Uterus (tissue), 2 donors: ENCODE data around the gene UNC5CL.

Experiments
- CTCF ChIP-seq, 4 experiments: fragments of 200-600 bp in 2 of 4; fragments of 450-650 bp in 2 of 4; sonication (generic) in 2 of 4; IDR thresholded peaks; one replicate each; pipeline ENCODE4 v1.5.1; 2016 to 2019; ENCODE audit warnings: antibody characterized with exemption in 4 of 4, mild to moderate bottlenecking in 2 of 4, moderate library complexity in 1 of 4
- POLR2A ChIP-seq, 2 donors: fragments of 450-650 bp; IDR thresholded peaks; one replicate each; pipeline ENCODE4 v1.6.1; 2016; ENCODE audit warnings: antibody characterized with exemption in 2 of 2, mild to moderate bottlenecking in 1 of 2, moderate library complexity in 1 of 2

- TF ChIP-seq CTCF (IDR thresholded peaks at IDR 0.05) (no peak), POLR2A (IDR thresholded peaks at IDR 0.05) (no peak)
Observed at GRCh38 chr6:41040101-41040939, 1.3 kb upstream of the UNC5CL start.
